Stimulated activated CD4-positive, alpha-beta T cell treated with anti-CD3 and anti-CD28 coated beads, Interleukin-1b, Interleukin-23, amount 100 ng/mL, for 24 hours (primary cell): ENCODE results near the gene TMEM185A.
"Not testable (repeated sequence)": the region's sequence is repeated elsewhere in the genome, so short reads cannot be mapped to it uniquely, and the experiment has no call there.

Source experiments
- DNase-seq, 4 experiments: peaks; one replicate each; pipeline ENCODE4 v3.0.0-alpha.2; 2020; ENCODE audit warnings: low read depth in 4 of 4, low spot score in 1 of 4

Gene TMEM185A

DNA sequence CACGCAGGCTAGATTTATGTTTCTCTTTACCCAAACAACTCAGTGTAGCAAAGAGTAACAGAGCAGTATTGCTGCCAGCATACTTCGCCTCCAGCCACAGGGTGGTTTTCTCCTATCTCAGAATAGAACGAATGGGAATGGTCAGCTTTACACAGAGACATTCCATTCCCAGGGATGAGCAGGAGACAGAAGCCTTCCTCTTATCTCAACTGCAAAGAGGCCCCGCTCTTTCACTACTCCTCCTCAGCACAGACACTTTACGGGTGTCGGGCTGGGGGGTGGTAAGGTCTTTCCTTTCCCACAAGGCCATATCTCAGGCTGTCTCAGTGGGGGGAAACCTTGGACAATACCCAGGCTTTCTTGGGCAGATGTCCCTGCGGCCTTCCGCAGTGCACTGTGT is 4.8 kb downstream of the TMEM185A start:
- not testable (repeated sequence) for DNase-seq

DNA sequence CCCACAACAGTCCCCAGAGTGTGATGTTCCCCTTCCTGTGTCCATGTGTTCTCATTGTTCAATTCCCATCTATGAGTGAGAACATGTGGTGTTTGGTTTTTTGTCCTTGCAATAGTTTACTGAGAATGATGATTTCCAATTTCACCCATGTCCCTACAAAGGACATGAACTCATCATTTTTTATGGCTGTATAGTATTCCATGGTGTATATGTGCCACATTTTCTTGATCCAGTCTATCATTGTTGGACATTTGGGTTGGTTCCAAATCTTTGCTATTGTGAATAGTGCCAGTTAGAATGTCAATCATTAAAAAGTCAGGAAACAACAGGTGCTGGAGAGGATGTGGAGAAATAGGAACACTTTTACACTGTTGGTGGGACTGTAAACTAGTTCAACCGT is 11.9 kb downstream of the TMEM185A start:
- DNase-seq = not testable (repeated sequence)

DNA sequence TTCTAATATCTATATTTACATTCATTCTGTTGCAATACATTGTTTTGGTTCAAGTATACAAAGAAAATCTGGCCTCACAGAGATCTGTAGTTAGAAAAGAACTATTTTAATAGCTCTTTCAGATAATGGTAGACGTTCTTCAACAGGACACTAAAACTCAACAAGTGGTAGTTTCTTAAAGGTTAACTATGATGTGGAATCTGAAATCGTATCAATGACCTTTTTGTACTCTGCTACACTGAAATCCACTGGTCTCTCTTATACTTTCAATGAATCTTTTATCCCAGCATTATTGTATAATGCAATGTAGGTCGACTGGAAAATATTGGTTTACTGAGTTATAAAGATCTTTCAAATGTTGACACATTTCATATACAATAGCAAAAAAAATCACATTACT is 12.7 kb downstream of the TMEM185A start:
- DNase-seq = no peak

DNA sequence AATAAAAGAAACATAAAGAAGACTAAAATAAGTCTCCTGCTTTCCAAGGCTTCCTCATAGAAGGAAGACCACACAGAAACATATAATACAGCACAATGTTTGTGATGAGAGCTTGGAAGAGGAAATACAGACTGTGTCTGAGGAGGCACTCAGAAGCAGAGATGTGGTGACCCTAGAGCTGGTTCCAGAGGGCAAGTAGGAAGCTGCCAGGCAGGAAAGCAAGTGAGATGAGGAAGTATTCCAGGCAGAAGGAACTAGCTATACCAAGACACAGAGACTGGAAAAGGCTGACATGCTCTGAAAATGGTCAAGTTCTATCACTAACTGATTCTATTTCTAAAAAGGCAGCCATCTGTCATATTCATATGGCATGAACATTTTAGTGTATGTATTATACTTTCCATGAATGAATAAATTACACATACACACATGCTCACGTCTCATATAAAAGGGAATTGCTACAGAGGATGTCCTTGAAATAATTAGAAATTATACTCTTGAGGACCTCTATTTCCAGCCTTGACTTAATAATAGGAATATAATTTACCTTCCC is 19.9 kb downstream of the TMEM185A start:
- no peak for DNase-seq

DNA sequence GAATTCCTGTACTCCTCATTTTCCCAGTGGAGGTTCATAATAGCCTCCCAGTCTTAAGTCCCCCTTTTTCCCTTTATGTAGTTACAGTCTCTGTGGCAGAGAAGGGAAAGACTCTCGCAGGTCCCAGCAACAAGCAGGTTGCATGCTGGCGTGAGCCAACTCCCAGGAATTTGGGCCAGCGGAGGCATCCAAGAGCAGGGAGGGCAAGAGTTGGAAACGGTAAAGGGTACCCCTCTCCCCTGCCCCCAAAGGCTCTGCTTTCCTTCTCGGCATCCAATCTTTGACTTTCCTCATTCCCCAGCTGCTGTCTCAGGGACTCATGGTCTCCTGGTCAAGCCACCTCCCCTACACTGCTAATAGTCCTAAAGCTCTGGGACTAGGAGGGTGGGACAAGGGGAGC is 21.1 kb downstream of the TMEM185A start:
- no peak for DNase-seq

DNA sequence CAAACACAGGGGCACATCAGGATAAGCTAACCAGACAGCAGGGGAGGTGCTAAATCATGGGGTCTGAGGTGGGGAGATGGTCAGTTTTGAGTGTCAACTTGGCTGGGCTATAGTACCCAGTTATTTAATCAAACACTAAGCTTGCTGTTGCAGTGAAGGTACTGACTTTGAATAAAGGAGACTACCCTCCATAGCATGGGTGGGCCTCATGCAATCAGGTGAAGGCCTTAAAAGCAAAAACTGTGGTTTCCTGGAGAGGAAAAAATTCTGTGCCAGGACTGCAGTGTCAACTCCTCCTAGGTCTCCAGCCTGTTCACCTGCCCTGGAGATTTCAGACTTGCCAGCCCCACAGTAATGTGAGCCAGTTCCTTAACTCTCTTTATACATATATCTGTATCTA is 23.9 kb downstream of the TMEM185A start:
- no peak for DNase-seq

DNA sequence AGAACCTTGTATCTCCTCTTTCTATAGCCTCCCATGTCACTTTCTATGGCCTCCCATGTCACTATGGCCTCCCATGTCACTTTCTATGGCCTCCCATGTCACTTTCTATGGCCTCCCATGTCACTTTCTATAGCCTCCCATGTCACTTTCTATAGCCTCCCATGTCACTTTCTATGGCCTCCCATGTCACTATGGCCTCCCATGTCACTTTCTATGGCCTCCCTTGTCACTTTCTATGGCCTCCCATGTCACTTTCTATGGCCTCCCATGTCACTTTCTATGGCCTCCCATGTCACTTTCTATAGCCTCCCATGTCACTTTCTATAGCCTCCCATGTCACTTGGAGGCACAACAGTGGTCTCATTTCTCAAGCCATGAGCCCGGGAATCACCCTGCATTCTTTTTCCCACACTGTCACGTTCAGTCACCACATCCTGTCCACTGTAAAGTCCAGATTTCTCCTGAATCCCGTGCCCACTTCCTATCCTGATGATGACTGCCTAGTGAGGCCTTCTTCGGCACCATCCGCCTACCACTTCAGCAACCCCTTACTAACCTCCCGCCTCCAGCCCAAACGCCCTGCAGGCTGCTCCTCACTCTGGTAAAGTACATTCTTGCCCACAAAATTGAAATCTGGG is 26.2 kb downstream of the TMEM185A start:
- DNase-seq = not testable (repeated sequence)

DNA sequence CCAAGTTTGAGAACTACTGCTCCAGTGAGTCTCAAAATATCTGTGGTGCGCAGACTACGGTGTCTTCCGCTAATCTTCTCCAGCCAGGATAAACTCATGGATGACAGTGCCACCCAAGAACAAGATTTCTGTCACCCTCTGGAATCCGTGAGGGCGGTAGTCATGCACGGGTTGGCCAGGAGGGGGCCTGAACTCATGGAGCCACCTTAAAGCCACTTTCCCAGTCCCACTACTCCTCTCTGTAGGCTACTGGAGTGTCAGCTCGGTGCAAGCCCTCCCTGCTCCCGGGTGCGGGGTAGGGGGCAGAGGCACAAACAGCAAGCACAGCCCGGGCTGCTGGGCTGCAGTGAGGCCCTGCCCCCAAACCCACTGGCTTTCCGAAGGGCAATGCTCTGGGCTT is 33.0 kb downstream of the TMEM185A start:
- DNase-seq = not testable (repeated sequence)

DNA sequence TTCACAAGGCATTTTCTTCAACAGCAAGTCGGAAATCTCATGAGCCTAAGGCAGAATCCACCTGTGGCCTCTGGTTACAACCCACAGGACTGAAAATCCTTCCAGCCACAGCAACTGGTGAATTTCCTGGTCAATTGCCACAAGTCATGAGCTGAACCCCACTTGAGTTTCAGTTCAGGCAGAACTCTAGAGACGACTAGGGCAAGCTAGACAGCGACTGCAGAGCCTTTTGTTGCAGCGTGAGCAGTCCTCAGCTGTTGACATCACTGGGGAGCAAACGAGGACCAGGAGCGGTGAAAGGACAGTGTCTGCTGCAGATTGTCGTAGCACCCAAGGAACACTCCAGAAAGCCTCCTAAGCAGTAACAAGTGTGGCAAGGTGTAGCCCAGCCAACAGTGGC is 35.6 kb downstream of the TMEM185A start:
- DNase-seq = not testable (repeated sequence)

DNA sequence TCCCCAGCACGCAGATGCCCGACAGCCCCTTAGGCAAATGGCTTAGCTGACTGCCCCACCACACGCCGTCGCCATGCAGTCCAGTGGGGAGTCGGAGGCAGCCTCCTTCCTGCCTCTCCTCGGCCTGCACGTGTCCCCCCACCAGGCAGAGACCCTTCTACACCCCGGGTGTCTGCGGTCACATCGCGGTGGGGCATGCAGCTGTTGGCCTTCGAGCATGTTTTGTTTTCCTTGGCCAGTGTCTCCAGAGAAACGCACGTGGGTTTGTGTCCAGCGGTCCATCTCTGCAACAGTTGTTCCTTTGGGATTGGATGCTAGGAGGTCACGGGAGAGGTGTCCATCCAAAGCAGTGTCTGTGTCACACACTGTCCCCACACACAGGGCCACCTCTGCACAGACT is 36.4 kb downstream of the TMEM185A start, which contains the start of gene HSFX2:
Gene HSFX2 (minus strand): TSS at position 101 of the 400 bp plus-strand sequence. CDS start 614 bp downstream, outside the sequence.
- DNase-seq = not testable (repeated sequence)

DNA sequence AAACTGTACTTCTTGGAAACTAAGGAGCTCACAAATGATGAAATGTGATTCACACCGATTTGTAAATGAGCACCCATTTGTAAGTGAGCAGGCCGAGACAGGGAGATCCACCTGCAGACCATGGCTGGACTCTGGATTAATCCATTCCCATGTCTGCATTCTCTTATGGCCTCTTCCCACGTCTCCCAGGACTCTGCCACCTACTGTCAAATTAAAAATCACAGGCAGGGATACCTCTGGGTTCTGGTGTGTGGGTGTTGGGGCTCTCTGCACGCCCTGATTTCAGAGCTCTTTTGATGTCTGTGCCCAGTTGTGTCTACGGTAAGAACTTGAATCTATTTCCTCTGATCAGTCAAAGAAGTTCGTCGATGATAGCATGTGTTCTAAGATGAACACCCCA is 40.6 kb downstream of the TMEM185A start:
- not testable (repeated sequence) for DNase-seq

DNA sequence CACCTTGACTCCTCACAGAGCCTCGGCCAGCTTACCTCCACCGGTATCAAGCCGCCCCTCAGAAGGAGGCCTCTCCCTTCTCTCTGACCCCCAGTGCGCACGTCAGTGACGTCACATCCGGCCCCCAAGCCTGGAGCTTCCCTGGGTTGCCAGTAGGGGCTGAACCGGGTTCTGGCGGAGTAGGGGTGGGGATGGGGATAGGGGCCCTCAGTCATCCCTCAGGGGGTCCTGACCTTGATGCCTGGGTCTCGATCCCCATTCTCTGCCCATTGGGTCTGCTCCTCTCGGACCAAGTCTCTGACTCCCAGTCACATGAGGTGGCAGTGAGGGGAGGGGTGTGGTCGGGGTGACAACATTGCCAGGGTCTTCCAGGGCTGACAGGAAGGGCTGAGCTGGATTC is 44.2 kb downstream of the TMEM185A start, which contains the start of gene MAGEA9B:
Gene MAGEA9B (minus strand): TSS at position 101 of the 400 bp plus-strand sequence. CDS start 4,280 bp downstream, outside the sequence.
- DNase-seq = not testable (repeated sequence)

DNA sequence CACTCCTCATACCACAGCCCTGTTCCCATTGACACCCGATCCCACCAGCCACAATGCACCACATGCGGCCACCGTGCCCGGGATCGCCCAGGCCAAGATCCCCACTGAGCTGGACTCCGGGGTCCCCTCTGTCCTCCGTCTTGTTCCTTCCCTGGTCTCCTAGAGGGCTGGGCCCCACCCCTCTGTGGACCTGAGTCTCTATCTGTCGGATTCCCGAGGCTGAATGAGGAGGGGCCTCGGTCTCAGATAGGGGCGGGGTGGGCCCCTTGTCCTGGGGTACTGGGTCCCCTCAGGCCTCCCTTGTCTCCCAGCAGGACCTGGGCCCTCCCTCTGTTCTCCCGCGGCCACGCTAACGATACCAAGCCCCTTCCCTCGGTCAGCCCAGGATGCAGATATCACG is 46.0 kb downstream of the TMEM185A start:
- not testable (repeated sequence) for DNase-seq

DNA sequence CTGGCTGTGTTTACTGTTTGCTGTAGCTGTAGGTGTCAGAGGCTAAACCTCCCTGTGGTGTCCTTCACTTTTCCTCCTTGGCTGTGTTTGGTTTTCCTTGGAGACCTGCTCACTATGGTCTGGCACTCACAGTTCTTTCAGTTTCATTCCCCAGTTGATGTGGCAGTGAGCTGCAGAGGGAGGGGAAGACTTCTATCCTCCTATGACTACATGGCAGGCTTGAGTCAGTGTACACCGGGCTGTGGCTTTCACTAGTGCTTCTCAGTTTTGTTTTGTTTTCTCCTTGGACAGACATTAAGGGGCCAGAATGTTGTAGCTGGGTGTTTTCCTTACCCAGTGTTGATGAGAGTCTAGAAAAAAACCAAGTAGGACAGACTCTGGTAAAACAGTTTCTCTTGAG is 58.1 kb downstream of the TMEM185A start:
- DNase-seq = not testable (repeated sequence)

DNA sequence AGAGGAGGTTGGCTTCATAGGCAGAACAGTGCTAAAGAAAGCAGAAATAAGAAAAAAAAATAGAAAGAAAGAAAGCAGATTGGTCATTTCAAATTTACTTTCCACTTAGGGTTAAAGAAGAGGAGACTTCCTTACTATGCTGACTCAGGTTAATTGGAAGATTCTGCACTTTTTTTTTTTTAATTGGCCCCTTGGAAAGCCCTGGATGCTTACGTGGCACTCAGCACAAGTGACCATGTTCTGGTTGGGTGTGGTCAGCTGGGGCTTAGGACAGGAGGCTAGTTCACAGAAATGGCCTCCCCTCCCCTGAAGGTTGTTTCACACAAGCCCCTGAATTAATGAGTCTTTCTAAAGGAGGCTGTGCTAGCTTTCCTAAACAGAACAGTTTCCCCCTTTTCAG is 58.8 kb downstream of the TMEM185A start:
- no peak for DNase-seq

DNA sequence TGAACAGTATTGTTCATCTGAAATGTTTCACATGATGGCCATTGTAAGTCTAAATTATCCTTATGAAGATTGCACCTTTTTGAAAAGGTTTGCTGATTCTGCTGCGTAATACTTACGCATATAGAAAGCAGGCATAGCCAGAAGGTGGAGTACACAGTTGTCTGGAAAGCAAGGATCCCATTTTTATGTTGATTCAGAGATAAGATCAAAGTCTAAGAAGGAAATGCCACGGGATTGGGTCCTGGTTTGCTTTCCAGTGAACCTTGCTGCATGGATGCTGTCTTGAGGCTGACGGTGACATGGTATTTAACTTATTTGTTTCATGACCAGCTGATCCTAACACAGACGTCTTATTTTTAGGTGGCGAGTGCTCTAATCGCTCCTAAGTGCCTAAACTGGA is 59.8 kb downstream of the TMEM185A start:
- no peak for DNase-seq

DNA sequence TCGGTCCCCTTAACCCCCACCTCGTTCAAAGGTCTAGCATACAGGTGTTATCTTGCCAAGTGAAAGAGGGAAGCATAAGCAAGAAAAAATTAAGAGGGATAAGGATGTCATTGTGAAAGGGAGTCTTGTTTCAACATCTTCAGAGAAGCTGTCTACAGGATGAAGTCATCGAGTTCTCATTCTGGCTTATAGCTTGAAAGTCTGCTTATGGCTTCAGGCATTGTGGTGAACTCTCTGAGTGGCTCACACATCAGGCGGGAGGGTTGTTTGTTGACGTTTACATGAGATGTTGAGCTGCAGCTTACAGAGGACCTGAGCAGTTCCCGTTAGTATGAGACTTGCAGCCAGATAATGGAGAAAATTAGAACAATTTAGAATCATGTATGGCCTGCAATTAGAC is 60.9 kb downstream of the TMEM185A start:
- no peak for DNase-seq

DNA sequence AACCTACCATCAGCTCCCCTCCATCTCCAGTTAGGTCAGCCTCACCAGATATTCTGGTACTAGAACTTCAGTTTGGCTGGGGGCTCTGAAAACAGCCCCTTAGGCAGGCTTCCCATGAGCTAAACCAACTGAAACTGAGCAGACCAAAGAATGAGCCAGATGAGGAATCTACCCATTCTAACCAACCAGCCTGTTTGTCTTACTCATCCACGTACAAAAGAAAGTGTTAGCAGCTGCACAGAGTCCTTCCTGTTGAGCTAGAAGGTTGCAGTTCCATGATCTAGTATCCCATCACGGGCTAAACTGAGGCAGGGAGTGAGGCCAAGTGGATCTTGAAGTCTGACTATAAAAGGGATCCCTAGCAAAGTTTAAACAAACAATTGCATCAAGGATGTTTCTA is 61.8 kb downstream of the TMEM185A start:
- DNase-seq = no peak

DNA sequence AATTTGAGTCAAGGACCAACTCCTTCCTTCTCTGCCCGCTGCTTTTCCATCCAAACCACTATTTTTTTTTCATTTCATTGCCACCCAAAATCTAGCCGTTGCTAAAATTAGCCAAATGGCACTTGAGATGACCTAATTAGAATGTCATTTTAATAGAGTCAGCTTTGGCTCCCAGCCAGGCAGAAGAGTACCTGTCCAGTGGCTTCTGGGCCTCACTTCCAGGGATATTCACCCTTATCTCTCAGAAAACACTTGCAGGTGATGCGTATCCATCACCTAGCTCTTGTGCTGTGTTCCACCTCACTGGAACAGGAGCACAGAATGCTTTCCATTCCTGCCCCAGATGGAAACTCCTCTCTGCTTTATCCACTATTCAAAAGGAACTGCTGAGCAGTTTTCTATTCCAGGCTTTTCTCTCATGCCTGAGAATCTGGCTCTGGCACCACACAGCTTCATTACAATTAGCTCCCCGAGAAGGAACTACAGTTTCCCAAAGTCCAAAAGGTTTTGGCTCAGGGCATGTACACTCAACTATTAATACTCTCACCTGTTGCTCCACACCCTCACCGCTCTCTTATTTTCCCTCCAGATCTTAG is 62.8 kb downstream of the TMEM185A start:
- no peak for DNase-seq

DNA sequence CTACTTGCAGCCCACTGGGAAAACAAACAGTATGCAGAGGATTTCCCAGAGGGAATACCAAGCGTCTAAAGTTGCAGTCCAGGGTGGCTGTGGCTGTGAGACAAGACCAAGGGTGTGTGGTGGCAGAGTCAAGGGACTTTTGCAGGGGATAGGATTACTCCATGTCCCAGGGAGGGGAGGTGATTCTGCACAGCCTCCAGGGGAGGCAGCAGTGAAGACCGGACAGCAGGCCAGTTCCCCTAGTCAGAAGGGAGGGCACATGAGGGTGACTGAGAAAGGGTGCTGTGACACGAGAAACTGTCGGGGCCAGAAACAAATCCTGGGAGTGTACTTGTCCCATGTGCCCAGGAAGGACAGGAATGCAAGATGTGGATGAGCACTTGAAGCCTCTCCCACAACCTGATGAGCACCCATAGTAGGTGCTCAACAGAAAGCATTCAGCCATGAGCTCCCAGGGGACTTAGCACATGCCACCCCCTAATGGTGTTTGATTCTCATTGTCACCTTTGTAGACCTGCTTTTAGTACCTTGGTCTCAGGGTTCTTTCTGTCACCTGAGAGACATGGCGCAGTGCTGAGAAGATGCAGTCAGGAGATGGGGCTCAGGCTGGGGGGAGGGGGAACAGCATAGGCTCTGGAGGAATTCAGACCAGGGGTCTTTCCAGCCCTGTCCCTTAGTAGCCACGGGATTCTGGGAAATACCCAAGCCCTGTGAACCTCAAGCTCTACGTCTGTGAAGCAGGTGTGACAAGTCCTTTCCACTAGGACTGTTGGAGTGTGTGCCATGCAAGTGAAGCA is 63.8 kb downstream of the TMEM185A start:
- DNase-seq = no peak

DNA sequence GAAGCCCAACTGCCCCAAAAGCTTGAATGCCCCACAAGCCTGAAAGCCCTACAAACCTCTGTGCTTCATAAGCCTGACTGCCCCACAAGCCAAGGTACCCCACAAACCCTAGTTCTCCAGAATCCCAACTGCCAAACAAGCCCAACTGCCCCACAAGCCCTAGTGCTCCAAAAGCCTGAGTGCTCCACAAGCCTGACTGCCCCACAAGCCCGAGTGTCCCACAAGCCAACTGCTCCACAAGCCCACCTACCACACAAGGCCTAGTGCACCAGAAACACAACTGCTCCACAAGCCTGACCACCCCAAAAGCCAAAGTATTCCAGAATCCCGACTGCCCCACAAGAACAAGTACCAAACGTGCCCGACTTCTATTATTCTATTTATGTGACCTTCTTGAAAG is 68.2 kb downstream of the TMEM185A start:
- no peak for DNase-seq

DNA sequence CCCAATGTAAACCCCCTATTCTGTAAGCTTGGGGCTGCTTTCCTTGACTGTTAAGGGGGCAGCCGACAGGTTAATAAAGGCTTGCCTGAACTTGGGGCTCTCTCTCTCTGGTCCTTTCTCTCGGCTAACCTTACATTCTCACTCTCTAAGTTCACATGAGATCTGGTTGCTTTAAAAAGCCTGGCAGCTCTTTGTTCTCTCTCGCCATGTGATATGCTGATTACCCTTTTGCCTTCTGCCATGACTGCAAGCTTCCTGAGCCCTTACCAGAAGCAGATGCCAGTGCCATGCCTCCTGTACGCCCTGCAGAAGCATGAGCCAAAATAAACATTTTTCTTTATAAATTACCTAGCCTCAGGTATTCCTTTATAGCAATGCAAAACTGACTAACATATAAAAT is 76.3 kb downstream of the TMEM185A start:
- DNase-seq = not testable (repeated sequence)
